Glutamatergic neuron (in vitro differentiated cells): ENCODE data around the gene ARRB2. TPM values are rescaled to one million over a fixed set of nuclear protein-coding genes. Genes with fewer than 3 reads are reported as not detected.

Experiments used
- DNase-seq: peaks from one replicate; pipeline ENCODE4 v3.0.0; 2022
- H3K27ac Mint-ChIP-seq: one replicate; pipeline ENCODE4 v1.8.0; 2020; ENCODE audit warnings: mild to moderate bottlenecking, mixed read lengths, inconsistent platforms; ENCODE audit not compliant: unreplicated experiment
- H3K27me3 Mint-ChIP-seq: one replicate; pipeline ENCODE4 v1.8.0; 2020; ENCODE audit warnings: mild to moderate bottlenecking, moderate library complexity, mixed read lengths, inconsistent platforms; ENCODE audit not compliant: unreplicated experiment
- H3K36me3 Mint-ChIP-seq: one replicate; pipeline ENCODE4 v1.8.0; 2020; ENCODE audit warnings: mild to moderate bottlenecking, mixed read lengths, inconsistent platforms; ENCODE audit not compliant: unreplicated experiment
- H3K4me1 Mint-ChIP-seq: one replicate; pipeline ENCODE4 v1.8.0; 2020; ENCODE audit warnings: mild to moderate bottlenecking, low read depth, mixed read lengths, inconsistent platforms; ENCODE audit not compliant: unreplicated experiment
- H3K4me3 Mint-ChIP-seq: one replicate; pipeline ENCODE4 v1.8.0; 2020; ENCODE audit warnings: mild to moderate bottlenecking, mixed read lengths, inconsistent platforms; ENCODE audit not compliant: unreplicated experiment
- H3K9me3 Mint-ChIP-seq: one replicate; pipeline ENCODE4 v1.8.0; 2020; ENCODE audit warnings: mild to moderate bottlenecking, moderate library complexity, mixed read lengths, inconsistent platforms; ENCODE audit not compliant: unreplicated experiment
- CTCF ChIP-seq: fragments of 200-600 bp; sonication (generic); IDR thresholded peaks from one replicate; pipeline ENCODE4 v1.5.0; 2021; ENCODE audit not compliant: partially characterized antibody, unreplicated experiment
- total RNA-seq: library from RNA; stranded (reverse); fragmentation: NEBNext Ultra II Directional; extraction: Animal tissue kit (Norgen Biotek cat#: 25700); gene quantifications from one replicate; pipeline ENCODE4 v1.2.1, GENCODE V29; 2021; ENCODE audit not compliant: unreplicated experiment

The ARRB2 gene
- total RNA-seq, 1 donor from 2014 or later, result 106 TPM

DNA sequence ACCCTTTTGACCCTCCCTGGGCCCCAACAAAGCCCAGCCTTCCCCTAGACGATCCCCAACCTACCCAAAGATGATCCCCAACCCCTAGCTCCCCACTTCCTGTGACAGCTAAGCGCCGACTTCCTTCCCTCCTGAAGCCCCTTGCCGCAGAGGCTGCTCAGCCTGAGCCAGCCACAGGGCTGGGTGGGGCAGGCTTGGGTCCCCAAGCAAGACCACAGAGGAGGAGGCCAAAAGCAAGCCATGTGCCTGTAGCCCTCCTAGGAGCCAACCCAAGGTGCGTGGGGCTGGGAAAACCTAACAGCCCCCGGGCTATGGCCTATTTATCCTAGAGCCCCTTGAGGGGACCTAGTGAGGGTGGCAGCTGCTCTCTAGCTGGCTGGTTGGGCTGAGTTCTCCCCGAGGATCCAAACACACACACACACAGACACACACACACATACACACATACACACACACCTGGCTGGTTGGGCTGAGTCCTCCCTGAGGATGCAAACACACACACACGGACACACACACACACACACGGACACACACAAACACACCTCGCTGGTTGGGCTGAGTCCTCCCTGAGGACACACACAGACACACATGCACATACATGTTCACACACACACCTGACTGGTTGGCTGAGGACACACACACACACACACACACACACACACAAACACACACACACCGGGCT, 4.8 kb downstream of the ARRB2 start:
- Mint-ChIP-seq H3K27ac (peak overlapping the region; percentile 48), H3K27me3 (peaks cover 13% of the 10 kb centered on the region), H3K4me3 (peak overlapping the region; percentile 44), H3K36me3 (peaks cover 12% of the 10 kb centered on the region), H3K4me1 (peaks cover 16% of the 10 kb centered on the region), H3K9me3 (peaks cover 6% of the 10 kb centered on the region)
- no peak for TF ChIP-seq CTCF
- DNase-seq, result no peak

GRCh38 chr17:4716081-4716480, 5.6 kb downstream of the ARRB2 start:
- Mint-ChIP-seq H3K27ac (no peak overlapping the region), H3K36me3 (peaks cover 12% of the 10 kb centered on the region)
- no peak for DNase-seq

GRCh38 chr17:4717791-4718190, 7.4 kb downstream of the ARRB2 start:
- Mint-ChIP-seq H3K9me3 (peaks cover 5% of the 10 kb centered on the region), H3K27me3 (peaks cover 12% of the 10 kb centered on the region), H3K4me1 (peaks cover 12% of the 10 kb centered on the region), H3K36me3 (peaks cover 12% of the 10 kb centered on the region), H3K4me3 (no peak overlapping the region), H3K27ac (no peak overlapping the region)
- no peak for DNase-seq
- TF ChIP-seq CTCF, result no peak

More at GRCh38 chr17:4716081-4716480, 5.6 kb downstream of the ARRB2 start:
- peaks cover 5% of the 10 kb centered on the region for H3K9me3 Mint-ChIP-seq
- H3K27me3 Mint-ChIP-seq, result peaks cover 15% of the 10 kb centered on the region
- H3K4me1 Mint-ChIP-seq, result peaks cover 16% of the 10 kb centered on the region
- TF ChIP-seq CTCF, result no peak
- no peak overlapping the region for H3K4me3 Mint-ChIP-seq

DNA sequence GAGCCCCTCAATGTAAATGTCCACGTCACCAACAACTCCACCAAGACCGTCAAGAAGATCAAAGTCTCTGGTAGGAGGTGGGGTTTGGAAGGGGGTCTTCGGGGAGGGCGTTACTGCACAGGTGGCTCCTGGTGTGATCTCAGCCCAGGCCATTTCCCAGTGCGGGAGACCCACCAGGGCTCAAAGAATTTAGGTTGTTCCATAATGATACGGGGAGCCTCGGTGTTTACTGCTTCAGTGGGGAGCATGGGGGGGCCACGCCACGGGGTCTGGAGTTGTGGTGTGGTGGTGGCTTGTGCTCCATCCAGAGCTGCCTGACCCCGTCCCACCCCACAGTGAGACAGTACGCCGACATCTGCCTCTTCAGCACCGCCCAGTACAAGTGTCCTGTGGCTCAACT, 7.8 kb downstream of the ARRB2 start:
- Mint-ChIP-seq H3K36me3 (peaks cover 12% of the 10 kb centered on the region), H3K4me1 (peaks cover 13% of the 10 kb centered on the region), H3K4me3 (no peak overlapping the region), H3K27ac (no peak overlapping the region), H3K27me3 (peaks cover 12% of the 10 kb centered on the region), H3K9me3 (peaks cover 5% of the 10 kb centered on the region)
- no peak for TF ChIP-seq CTCF
- DNase-seq, result no peak

GRCh38 chr17:4719146-4719545, 8.7 kb downstream of the ARRB2 start:
- H3K9me3 Mint-ChIP-seq, result peaks cover 5% of the 10 kb centered on the region

More at GRCh38 chr17:4719146-4719545, 8.7 kb downstream of the ARRB2 start:
- Mint-ChIP-seq H3K27ac (no peak overlapping the region), H3K27me3 (peaks cover 11% of the 10 kb centered on the region), H3K4me1 (peaks cover 13% of the 10 kb centered on the region), H3K36me3 (peaks cover 12% of the 10 kb centered on the region), H3K4me3 (no peak overlapping the region)
- no peak for TF ChIP-seq CTCF
- no peak for DNase-seq
